Right cardiac atrium (tissue), 5 donors: ENCODE results near the gene ZFP36L1. TPM values are rescaled to one million over a fixed set of nuclear protein-coding genes. Genes with fewer than 3 reads are reported as not detected.

ENCODE experiments used
- ATAC-seq, 2 donors: fragments of 200-7000 bp; cut with Tn5 transposase; one replicate each; pipeline versions ENCODE4 v1.8.0 to v1.9.1; 2020; ENCODE audit warnings: moderate library complexity in 2 of 2, mild to moderate bottlenecking in 1 of 2
- DNase-seq, 3 donors: peaks; one replicate each; pipeline ENCODE4 v3.0.0-alpha.2; 2020
- H3K27ac ChIP-seq: one replicate; pipeline ENCODE4 v1.5.1; 2013; ENCODE audit warnings: mild to moderate bottlenecking, low read length, control low read depth, moderate library complexity
- H3K27me3 ChIP-seq: one replicate; pipeline ENCODE4 v1.6.1; 2013; ENCODE audit not compliant: control insufficient read depth, insufficient read depth
- H3K4me1 ChIP-seq: one replicate; pipeline ENCODE4 v1.6.1; 2013; ENCODE audit warnings: low read length; ENCODE audit not compliant: control insufficient read depth, insufficient read depth
- H3K4me3 ChIP-seq: one replicate; pipeline ENCODE4 v1.5.1; 2013; ENCODE audit warnings: low read length, control low read depth
- H3K9me3 ChIP-seq: one replicate; pipeline ENCODE4 v1.6.1; 2013; ENCODE audit warnings: low read length; ENCODE audit not compliant: control insufficient read depth
- WGBS: extraction: QIAGEN DNeasy Blood & Tissue Kit; methylation state at CpG from one replicate; pipeline ENCODE4 v1.1.7; 2013; 5-methylcytosine and 5-hydroxymethylcytosine counted together
- intact Hi-C, 4 donors: fragments of 100-400 bp; cut with DNase I; formaldehyde crosslinking; loops; one replicate each; pipeline versions ENCODE4 v1.11.0 to v1.14.0; 2022 to 2023
- polyA plus RNA-seq: library from polyadenylated mRNA; stranded (reverse); fragments of 200-250 nt; gene quantifications from one replicate; pipeline ENCODE4 v1.2.3, GENCODE V29; 2013
- total RNA-seq, 4 donors: library from RNA; stranded (reverse); fragmentation: NEBNext Ultra II Directional; extraction: Animal tissue kit (Norgen Biotek cat#: 25700); gene quantifications; one replicate each; pipeline ENCODE4 v1.2.1, GENCODE V29; 2021
- donor health status: healthy with polysubstance abuse.
- donor health status: DM: no; HTN: yes; CAD: no.
- donor health status: DM: no; HTN: no; CAD: no.
- donor health status: DM: no; HTN: yes; CAD: no; lungs with severe emphysema.
- donor health status: DM: yes; HTN: yes; CAD: no.

Gene ZFP36L1
- total and polyA plus RNA-seq, 5 donors, result 45.2 to 132 (median 111) TPM

DNA sequence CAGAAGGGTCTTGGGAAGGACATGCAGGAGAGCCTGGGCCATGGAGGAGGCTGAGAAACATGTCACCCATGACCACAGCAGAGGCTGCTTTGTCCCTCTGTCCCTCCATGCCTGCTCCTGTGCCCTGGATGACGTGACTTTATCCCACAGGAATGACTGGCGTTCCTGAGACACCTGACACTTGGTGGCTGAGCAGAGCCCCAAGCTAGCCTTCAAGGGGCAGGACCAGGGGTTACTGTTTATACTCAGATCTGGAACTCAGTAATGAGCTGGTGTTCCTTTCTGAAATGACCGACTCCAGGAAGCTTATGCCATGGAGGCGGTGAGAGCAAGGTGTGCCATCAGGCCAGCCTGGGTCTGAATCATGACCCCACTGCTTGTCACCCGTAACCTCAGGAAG is 44.2 kb downstream of the ZFP36L1 start:
- no peak overlapping the region for H3K4me3 ChIP-seq
- ATAC-seq (no peak), DNase-seq (no peak)
- no peaks in the 10 kb centered on the region for H3K4me1 ChIP-seq
- intact Hi-C loops, result no loop called here
- 96% methylated on average over 5 of the region's 5 CpGs for WGBS
- H3K9me3 ChIP-seq, result no peaks in the 10 kb centered on the region
- H3K27ac ChIP-seq, result no peak overlapping the region
- H3K27me3 ChIP-seq, result no peaks in the 10 kb centered on the region

- no peak overlapping the region for H3K27ac ChIP-seq
- intact Hi-C loops, result no loop called here
- no peaks in the 10 kb centered on the region for H3K27me3 ChIP-seq
- 93% methylated on average over 10 of the region's 10 CpGs for WGBS
- ATAC-seq, result no peak
- H3K4me3 ChIP-seq, result no peak overlapping the region
- DNase-seq, result no peak
- no peaks in the 10 kb centered on the region for H3K4me1 ChIP-seq
- H3K9me3 ChIP-seq, result no peaks in the 10 kb centered on the region
Measured at GRCh38 chr14:68748260-68748659, 44.6 kb downstream of the ZFP36L1 start.

DNA sequence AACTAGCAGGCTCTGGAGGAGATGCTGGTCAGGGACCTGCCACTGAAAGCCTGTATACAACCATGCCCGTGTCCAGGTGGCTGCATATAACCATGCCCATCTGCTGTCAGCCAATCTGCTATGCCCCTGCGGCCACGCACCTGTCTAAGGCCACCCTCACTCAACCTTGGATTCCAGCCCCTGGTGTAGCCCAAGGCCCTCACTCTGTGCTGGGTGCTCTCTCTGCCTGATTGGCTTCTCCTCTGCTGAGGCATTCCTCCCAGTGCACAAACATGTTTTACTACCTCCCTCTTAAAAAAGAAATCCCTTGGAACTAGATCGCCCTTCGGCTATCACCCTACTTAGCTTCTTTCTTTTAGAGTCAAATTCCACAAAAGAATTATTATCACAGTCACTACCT is 45.5 kb downstream of the ZFP36L1 start:
- ATAC-seq (peak in 1 of 2 donors; percentile 37), DNase-seq (no peak)
- intact Hi-C loops, result no loop called here
- WGBS, result 89% methylated on average over 5 of the region's 5 CpGs
- Histone ChIP-seq H3K27ac (no peak overlapping the region), H3K27me3 (no peaks in the 10 kb centered on the region), H3K4me3 (no peak overlapping the region), H3K9me3 (no peaks in the 10 kb centered on the region), H3K4me1 (no peaks in the 10 kb centered on the region)

DNA sequence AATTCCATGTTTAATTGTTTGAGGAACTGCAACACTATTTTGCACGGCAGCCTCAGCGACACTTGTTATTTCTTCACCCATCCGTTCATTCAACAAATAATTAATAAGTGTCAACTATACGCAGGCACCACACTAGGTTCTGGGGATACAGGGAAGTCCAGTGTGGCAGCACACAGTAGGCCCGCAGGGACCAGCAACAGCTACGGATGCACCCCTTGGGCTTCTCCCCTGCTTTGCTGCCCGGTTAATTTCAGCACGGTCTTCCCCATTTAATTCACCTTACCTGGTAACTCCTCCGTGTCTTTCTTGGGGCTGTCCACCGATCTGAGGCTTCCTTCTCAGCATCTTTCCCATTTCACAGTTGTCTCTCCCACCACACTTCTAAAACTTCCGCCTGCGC is 48.3 kb downstream of the ZFP36L1 start:
- 90% methylated on average over 12 of the region's 12 CpGs for WGBS

GRCh38 chr14:68741839-68742470 is 50.9 kb downstream of the ZFP36L1 start:
- ATAC-seq (peak; percentile 21 to 49), DNase-seq (no peak)
- Histone ChIP-seq H3K27ac (no peak overlapping the region), H3K4me3 (no peak overlapping the region), H3K27me3 (no peaks in the 10 kb centered on the region), H3K4me1 (no peaks in the 10 kb centered on the region), H3K9me3 (no peaks in the 10 kb centered on the region)
- intact Hi-C loops, result no loop called here
- whole genome bisulfite sequencing, result 95% methylated on average over 6 of the region's 6 CpGs

More for the DNA sequence above, 48.3 kb downstream of the ZFP36L1 start:
- ATAC-seq (no peak), DNase-seq (no peak)
- no peaks in the 10 kb centered on the region for H3K4me1 ChIP-seq
- no peaks in the 10 kb centered on the region for H3K9me3 ChIP-seq
- intact Hi-C loops, result no loop called here
- H3K27ac ChIP-seq, result no peak overlapping the region
- no peak overlapping the region for H3K4me3 ChIP-seq
- no peaks in the 10 kb centered on the region for H3K27me3 ChIP-seq

DNA sequence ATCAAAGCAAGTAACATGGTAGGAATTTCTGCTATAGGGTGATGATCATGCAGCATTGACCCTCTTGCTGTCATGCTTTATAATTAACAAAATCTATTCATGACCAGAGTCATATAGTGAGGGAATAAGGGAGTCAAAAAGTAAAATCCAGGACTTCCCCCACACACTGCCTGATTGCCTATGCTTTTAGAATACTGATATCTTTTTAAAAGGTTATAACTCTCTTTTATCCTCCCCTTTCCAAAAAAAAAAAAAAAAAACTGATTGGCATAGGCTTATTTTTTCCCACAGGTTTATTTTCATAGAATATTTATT is 51.4 kb downstream of the ZFP36L1 start:
- ATAC-seq, result no peak
- Histone ChIP-seq H3K27me3 (no peaks in the 10 kb centered on the region), H3K4me3 (no peak overlapping the region), H3K27ac (no peak overlapping the region), H3K9me3 (no peaks in the 10 kb centered on the region), H3K4me1 (peaks cover 5% of the 10 kb centered on the region)
- intact Hi-C loops, result no loop called here
- no peak for DNase-seq

DNA sequence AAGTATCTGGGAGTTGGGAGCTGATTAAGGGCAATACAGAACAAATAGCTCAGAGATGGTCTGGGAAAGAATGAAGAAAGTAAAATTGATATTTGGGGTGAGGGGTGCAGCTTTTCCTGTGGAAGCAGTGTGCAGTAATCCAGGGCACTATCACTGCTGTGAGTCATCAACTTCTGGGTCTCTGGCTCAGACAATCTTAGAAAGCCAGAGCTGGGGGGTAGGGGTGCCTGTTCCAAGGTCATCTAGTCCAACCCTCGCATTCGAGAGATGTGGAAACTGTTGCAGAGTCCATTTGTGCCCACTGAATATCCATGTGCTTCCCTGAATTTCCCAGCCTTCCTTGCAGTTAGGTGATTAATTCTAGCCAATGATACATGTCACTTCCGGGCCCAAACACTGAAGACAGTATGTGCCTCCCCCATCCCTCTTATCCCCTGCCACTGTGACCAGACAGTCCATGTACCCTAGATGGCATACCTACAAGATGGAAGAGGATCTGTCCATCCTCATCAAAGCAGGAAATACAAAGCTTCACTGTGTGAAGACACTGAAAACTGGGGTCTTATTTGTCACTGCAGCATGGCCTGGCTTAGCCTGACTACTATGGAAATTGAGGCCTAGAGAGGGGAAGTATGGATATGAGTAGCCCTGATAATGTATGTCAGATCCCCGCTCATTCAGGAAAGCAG is 51.9 kb downstream of the ZFP36L1 start:
- peak in 1 of 3 donors; percentile 12 for DNase-seq

GRCh38 chr14:68739701-68740100 is 53.2 kb downstream of the ZFP36L1 start:
- no peak overlapping the region for H3K4me3 ChIP-seq
- DNase-seq, result no peak
- H3K27ac ChIP-seq, result no peak overlapping the region
- H3K4me1 ChIP-seq, result peaks cover 10% of the 10 kb centered on the region
- intact Hi-C loops, result no loop called here
- 90% methylated on average over 7 of the region's 7 CpGs for WGBS
- H3K9me3 ChIP-seq, result no peaks in the 10 kb centered on the region
- no peaks in the 10 kb centered on the region for H3K27me3 ChIP-seq
- no peak for ATAC-seq

More for the DNA sequence above, 51.9 kb downstream of the ZFP36L1 start:
- no peak for ATAC-seq
- H3K4me1 ChIP-seq, result peaks cover 10% of the 10 kb centered on the region
- H3K27me3 ChIP-seq, result no peaks in the 10 kb centered on the region
- intact Hi-C loops, result no loop called here
- H3K9me3 ChIP-seq, result no peaks in the 10 kb centered on the region
- H3K27ac ChIP-seq, result no peak overlapping the region
- WGBS, result 94% methylated on average over 4 of the region's 4 CpGs
- no peak overlapping the region for H3K4me3 ChIP-seq

DNA sequence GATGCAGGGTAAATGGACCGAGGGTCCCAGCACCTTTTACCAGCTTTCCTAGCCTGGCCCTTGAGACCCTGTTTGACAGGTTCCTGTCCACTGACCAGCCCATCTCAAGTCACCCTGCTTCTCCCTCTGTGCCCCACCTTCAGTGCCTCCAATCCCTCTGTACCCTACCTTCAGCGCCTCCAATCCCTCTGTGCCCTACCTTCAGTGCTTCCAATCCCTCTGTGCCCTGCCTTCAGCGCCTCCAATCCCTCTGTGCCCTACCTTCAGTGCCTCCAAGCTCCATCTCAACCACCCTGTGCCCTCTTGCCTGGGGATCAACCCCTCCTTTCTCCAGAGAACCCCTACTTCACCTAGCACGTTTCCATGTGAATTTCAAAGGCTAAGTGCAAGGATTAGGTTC is 54.3 kb downstream of the ZFP36L1 start:
- no peaks in the 10 kb centered on the region for H3K27me3 ChIP-seq
- no peak overlapping the region for H3K4me3 ChIP-seq
- no peaks in the 10 kb centered on the region for H3K9me3 ChIP-seq
- no peak for ATAC-seq
- H3K4me1 ChIP-seq, result peaks cover 10% of the 10 kb centered on the region
- WGBS, result 97% methylated on average over 4 of the region's 4 CpGs
- intact Hi-C loops, result no loop called here
- DNase-seq, result no peak
- H3K27ac ChIP-seq, result no peak overlapping the region

Other genes with a start within 250 kb of the ZFP36L1 start
- 100 to 1,000 TPM; 133 to 305 (median 171) TPM for gene ACTN1, start 186.2 kb upstream of the ZFP36L1 start, total RNA-seq
- gene ACTN1, start 186.2 kb upstream of the ZFP36L1 start, polyA plus RNA-seq, result 80.5 TPM